Activated CD8-positive, alpha-beta memory T cell treated with anti-CD3 and anti-CD28 coated beads, Interleukin-2, amount 10 ng/mL, durations not matched to agents 7 days and 5 days (primary cell): ENCODE measurements around the gene DUSP16. TPM values are rescaled to one million over a fixed set of nuclear protein-coding genes. Genes with fewer than 3 reads are reported as not detected.
"Not testable (repeated sequence)": the region's sequence is repeated elsewhere in the genome, so short reads cannot be mapped to it uniquely, and the experiment has no call there.

Experiments used
- ATAC-seq: fragments of 150-1000 bp; cut with Tn5 transposase; one replicate; pipeline ENCODE4 v1.10.0; 2021; ENCODE audit warnings: moderate library complexity
- CTCF ChIA-PET: fragments of 350-600 bp; sonication (Branson Sonifier 250); formaldehyde crosslinking; loops from one replicate; lab custom pipeline; 2021; ENCODE audit warnings: antibody characterized with exemption; lab: Charles Lee
- DNase-seq: peaks from one replicate; pipeline ENCODE4 v3.0.0-alpha.2; 2020
- H3K27ac Mint-ChIP-seq: one replicate; pipeline ENCODE4 v1.8.0; 2021; ENCODE audit warnings: mild to moderate bottlenecking, mixed read lengths
- H3K27me3 Mint-ChIP-seq: one replicate; pipeline ENCODE4 v1.8.0; 2021; ENCODE audit warnings: mixed read lengths
- H3K36me3 Mint-ChIP-seq: one replicate; pipeline ENCODE4 v1.8.0; 2021; ENCODE audit warnings: mild to moderate bottlenecking, mixed read lengths
- H3K4me1 Mint-ChIP-seq: one replicate; pipeline ENCODE4 v1.8.0; 2021; ENCODE audit warnings: mixed read lengths
- H3K4me3 Mint-ChIP-seq: one replicate; pipeline ENCODE4 v1.8.0; 2021; ENCODE audit warnings: mild to moderate bottlenecking, moderate library complexity, mixed read lengths
- H3K9me3 Mint-ChIP-seq: one replicate; pipeline ENCODE4 v1.8.0; 2022; ENCODE audit warnings: low read depth, mixed read lengths
- total RNA-seq, 2 experiments: library from RNA; stranded (reverse); gene quantifications; one replicate each; pipeline ENCODE4 v1.2.3, GENCODE V29; 2021

The DUSP16 gene
- total RNA-seq, 2 experiments from 2014 or later, result 43.0 to 69.0 TPM

DNA sequence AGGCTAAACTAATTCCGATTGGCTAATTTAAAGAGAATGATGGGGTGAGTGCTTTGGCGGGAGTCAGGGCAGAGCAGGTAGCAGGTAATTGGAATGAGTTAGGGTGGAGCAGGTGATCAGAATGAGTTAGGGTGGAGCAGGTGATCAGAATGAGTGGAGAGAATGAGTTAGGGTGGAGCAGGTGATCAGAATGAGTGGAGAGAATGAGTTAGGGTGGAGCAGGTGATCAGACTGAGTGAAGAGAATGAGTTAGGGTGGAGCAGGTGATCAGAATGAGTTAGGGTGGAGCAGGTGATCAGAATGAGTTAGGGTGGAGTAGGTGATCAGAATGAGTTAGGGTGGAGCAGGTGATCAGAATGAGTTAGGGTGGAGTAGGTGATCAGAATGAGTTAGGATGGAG lies 33.3 kb upstream of the DUSP16 start:
- not testable (repeated sequence) for H3K36me3 Mint-ChIP-seq, H3K27ac Mint-ChIP-seq, H3K4me3 Mint-ChIP-seq, H3K9me3 Mint-ChIP-seq, DNase-seq, ATAC-seq, H3K4me1 Mint-ChIP-seq
- peaks cover 11% of the 10 kb centered on the region for H3K27me3 Mint-ChIP-seq
- CTCF ChIA-PET, result interaction anchor here (1.2 kb wide), 1 partner anchor 60 kb away, joined by 5 read pairs; no protein-coding TSS in a partner anchor

DNA sequence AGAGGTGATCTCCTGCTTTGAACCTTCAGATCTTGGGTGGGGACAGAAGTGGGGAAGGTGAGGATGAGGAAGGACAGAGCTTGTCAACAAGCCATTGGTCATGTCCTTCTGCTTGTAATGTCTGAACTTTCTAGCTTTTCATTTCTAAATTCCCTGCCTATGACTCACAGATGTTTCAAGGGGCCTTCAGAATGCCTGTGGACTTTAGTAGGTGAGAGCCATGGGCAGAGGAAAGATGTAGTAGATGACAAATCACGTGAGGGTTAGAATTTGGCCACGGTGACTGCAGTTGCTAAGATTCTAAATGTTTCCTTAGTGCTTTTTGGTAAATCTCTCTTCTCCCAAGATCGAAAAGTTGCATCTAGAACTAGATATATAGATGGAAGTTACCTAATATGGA lies 30.3 kb upstream of the DUSP16 start:
- H3K27me3 Mint-ChIP-seq, result peaks cover 2% of the 10 kb centered on the region
- peaks cover 17% of the 10 kb centered on the region for H3K9me3 Mint-ChIP-seq
- no peak overlapping the region for H3K4me3 Mint-ChIP-seq
- CTCF ChIA-PET, result interaction anchor here (1.4 kb wide), 1 partner anchor 9 kb away, joined by 3 read pairs; no protein-coding TSS in a partner anchor
- DNase-seq (no peak), ATAC-seq (no peak)
- no peak overlapping the region for H3K27ac Mint-ChIP-seq
- H3K4me1 Mint-ChIP-seq, result peaks cover 21% of the 10 kb centered on the region
- peaks cover 15% of the 10 kb centered on the region for H3K36me3 Mint-ChIP-seq

DNA sequence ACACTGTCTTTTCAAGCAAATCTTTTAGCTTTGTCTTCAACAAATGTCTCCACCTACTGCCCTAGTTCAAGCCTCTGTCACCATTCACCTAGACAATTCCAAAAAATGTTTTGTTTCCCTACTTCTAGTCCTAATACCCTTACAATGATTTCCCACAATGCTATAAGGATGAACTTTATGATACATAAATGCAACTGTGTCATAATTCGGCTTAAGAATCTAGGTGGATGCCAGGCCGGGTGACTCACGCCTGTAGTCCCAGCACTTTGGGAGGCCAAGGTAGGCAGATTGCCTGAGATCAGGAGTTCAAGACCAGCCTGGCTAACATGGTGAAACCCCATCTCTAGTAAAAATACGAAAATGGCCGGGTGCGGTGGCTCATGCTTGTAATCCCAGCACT lies 28.3 kb upstream of the DUSP16 start:
- no peak overlapping the region for H3K27ac Mint-ChIP-seq
- no peak for DNase-seq
- H3K27me3 Mint-ChIP-seq, result peaks cover 2% of the 10 kb centered on the region
- peaks cover 17% of the 10 kb centered on the region for H3K9me3 Mint-ChIP-seq
- H3K4me1 Mint-ChIP-seq, result peaks cover 21% of the 10 kb centered on the region
- H3K36me3 Mint-ChIP-seq, result peaks cover 16% of the 10 kb centered on the region
- no peak for ATAC-seq
- H3K4me3 Mint-ChIP-seq, result no peak overlapping the region
- CTCF ChIA-PET, result interaction anchor here (0.6 to 1.6 kb wide), 3 partner anchors 17 to 214 kb away, joined by 3 read pairs; no protein-coding TSS in a partner anchor

DNA sequence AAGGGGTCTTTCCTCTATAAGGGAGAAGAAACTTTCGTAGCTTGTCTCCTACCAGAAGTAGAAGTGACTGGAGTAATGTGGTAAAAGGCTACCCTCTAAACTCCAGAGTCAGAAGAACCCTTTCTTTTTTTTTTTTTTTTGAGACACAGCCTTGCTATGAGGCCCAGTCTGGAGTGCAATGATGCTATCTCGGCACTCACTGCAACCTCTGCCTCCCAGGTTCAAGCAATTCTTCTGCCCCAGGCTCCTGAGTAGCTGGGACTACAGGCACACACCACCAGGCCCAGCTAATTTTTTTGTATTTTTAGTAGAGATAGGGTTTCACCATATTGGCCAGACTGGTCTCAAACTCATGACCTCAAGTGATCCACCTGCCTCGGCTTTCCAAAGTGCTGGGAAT lies 25.8 kb upstream of the DUSP16 start:
- H3K4me3 Mint-ChIP-seq, CTCF ChIA-PET, H3K27ac Mint-ChIP-seq, DNase-seq, ATAC-seq, H3K27me3 Mint-ChIP-seq: not testable (repeated sequence)
- Mint-ChIP-seq H3K9me3 (peaks cover 17% of the 10 kb centered on the region), H3K4me1 (peaks cover 26% of the 10 kb centered on the region), H3K36me3 (peaks cover 16% of the 10 kb centered on the region)

DNA sequence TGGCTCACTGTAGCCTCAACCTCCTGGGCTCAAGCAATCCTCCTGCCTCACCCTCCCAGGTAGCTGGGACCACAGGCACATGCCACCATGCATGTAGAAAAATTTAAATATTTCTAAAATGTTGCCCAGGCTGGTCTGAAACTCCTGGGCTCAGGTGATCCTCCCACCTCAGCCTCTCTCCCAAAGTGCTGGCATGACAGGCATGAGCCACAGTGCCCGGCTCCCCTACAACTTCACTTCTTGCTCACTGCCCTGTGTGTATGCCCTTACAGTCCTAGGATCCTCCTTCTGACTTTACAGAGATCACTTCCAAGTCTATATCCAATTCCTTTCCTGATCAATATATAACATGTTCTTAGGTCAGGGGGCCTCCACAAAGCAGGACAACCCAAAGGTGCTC lies 25.2 kb upstream of the DUSP16 start:
- Mint-ChIP-seq H3K4me3 (no peak overlapping the region), H3K27me3 (peaks cover 2% of the 10 kb centered on the region), H3K9me3 (peaks cover 17% of the 10 kb centered on the region), H3K4me1 (peaks cover 32% of the 10 kb centered on the region), H3K36me3 (peaks cover 16% of the 10 kb centered on the region), H3K27ac (no peak overlapping the region)
- DNase-seq (no peak), ATAC-seq (no peak)
- CTCF ChIA-PET, result interaction anchor here (1.5 kb wide), 1 partner anchor 114 kb away, joined by 3 read pairs; no protein-coding TSS in a partner anchor

DNA sequence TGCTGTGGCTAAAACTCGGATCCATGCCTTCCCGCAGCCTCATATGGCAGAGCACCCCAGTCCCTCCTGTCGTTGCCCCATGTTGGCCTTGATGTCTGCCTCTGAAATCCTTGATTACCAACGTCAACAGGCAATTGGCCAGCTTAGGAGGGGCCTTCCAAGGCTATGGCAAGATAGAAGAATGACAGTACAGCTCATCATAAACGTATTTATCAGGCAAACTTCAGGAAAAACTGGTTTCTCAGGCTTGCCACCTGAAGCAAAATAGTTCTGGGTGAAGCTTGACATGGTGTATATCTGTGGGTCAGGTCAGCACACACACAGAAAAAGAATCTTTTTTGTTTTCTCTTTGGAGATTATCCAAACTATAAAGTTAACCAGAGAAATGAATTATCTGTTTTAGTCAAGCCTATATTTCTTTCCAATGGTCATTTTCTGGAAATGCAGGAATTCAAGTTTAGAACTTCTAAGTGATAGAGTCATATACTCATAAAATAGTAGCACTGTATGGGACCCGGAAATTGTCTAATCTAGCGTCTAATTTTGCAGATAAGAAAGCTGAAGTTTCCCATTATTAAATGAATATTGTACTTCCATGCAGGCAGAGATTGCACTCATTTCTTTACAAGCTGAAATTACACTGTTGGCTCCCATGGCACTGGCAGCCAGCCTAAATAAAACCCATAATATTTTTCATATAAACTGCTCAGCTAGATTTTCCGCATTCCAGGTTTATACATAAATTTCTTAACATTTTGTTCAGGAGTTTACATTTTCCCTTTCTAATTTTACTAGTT lies 24.4 kb upstream of the DUSP16 start:
- Mint-ChIP-seq H3K9me3 (peaks cover 14% of the 10 kb centered on the region), H3K27ac (no peak overlapping the region), H3K36me3 (peaks cover 15% of the 10 kb centered on the region), H3K4me1 (peaks cover 40% of the 10 kb centered on the region), H3K27me3 (peaks cover 1% of the 10 kb centered on the region), H3K4me3 (no peak overlapping the region)
- CTCF ChIA-PET, result interaction anchor here (1.2 to 1.5 kb wide), 2 partner anchors 58 to 113 kb away, joined by 3 read pairs; no protein-coding TSS in a partner anchor
- ATAC-seq (no peak), DNase-seq (no peak)

DNA sequence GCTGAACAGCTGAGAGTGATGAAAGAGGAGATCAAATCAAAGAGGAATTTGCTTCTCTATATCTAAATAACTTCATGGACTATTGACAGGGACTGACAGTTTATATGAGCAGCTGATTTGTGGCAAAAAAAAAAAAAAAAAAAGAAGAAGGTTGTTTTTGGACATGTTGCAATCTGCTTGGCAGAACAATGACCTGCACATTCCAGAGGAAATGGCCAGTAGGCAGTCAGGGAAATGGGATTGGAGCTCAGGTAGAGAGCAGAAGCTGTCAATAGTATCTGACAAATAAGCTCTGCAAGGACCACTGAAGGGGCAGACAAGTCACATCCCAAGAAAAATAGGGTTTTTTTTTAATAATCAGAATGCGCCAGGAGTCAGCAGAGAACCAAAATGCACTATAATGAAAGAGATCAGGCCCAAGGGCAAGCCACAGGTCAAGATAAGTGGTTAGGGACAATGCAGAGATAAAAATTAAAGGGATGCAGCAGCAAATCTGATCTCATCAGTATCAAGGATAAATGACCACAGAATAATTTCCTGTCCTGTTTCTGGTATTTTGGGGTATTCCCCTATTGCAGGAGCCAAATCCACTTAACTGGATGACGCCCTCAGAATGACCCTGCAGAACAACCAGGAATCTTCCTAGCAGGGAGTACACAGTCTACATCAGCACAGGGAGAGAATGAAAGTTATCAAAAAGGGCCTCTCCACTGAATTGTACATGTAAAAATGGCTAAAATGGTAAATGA lies 22.6 kb upstream of the DUSP16 start:
- no peak for ATAC-seq
- CTCF ChIA-PET, result interaction anchor here (0.7 to 1.2 kb wide), 2 partner anchors 56 to 243 kb away, joined by 3 to 4 read pairs; no protein-coding TSS in a partner anchor
- Mint-ChIP-seq H3K4me3 (no peak overlapping the region), H3K4me1 (peaks cover 39% of the 10 kb centered on the region), H3K27ac (no peak overlapping the region), H3K36me3 (peaks cover 11% of the 10 kb centered on the region), H3K9me3 (peaks cover 13% of the 10 kb centered on the region), H3K27me3 (no peaks in the 10 kb centered on the region)
- DNase-seq, result no peak

DNA sequence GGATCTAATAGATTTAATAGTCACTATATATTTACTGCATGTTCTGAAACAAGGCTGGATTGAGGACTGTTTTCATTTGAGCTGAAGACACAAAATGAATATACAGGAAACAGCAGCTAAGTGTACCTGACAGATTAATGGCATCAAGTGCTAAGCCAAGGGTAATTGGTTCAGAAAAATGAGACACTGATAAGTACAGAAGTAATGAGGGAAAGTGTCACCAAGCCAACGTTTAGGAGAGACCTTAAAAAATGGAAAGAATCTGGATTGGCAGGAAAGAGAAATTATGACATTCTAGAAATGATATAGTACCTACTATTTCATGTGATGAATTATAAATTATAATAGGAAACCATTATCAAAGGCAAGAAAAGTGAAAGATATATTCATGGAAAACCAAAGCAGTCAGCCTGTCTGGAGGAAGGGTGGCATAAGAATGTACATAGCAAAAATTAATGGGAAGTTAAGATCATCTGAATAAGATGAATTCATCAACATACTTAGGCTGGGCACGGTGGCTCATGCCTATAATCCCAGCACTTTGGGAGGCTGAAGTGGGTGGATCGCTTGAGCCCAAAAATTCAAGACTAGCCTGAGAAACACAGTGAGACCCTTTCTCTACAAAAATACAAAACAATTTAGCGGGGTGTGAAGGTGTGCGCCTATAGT lies 21.0 kb upstream of the DUSP16 start:
- peaks cover 3% of the 10 kb centered on the region for H3K36me3 Mint-ChIP-seq
- no peak for DNase-seq
- H3K27ac Mint-ChIP-seq, result peak overlapping the region; percentile 81
- peaks cover 27% of the 10 kb centered on the region for H3K4me1 Mint-ChIP-seq
- no peak for ATAC-seq
- H3K27me3 Mint-ChIP-seq, result no peaks in the 10 kb centered on the region
- H3K9me3 Mint-ChIP-seq, result peaks cover 2% of the 10 kb centered on the region
- H3K4me3 Mint-ChIP-seq, result no peak overlapping the region
- CTCF ChIA-PET, result interaction anchor here (1.0 kb wide), 1 partner anchor 153 kb away, joined by 3 read pairs; no protein-coding TSS in a partner anchor

DNA sequence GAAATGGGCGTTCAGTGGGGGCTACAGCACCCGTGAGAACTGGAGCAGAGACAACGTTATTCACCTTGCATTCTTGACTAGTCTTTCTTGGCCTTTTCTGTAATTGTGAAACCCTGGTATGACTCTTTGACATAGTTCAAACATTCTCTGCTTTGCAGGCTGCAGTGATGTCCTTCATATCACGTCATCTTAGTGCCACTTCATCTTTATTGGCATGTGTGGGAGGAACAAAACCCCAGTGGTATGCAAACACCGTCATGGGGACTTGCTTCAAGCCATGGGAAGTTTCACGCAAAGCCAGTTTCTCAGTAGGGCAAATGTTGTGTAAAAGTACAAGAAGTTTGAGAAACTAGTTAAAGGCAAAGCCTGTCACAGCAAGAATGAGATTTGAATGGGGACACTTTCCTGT lies 20.2 kb upstream of the DUSP16 start:
- DNase-seq, result peak; percentile 71
- peaks cover 27% of the 10 kb centered on the region for H3K4me1 Mint-ChIP-seq
- H3K36me3 Mint-ChIP-seq, result peaks cover 2% of the 10 kb centered on the region
- peak overlapping the region; percentile 81 for H3K27ac Mint-ChIP-seq
- no peak overlapping the region for H3K4me3 Mint-ChIP-seq
- H3K9me3 Mint-ChIP-seq, result peaks cover under 1% of the 10 kb centered on the region
- no peaks in the 10 kb centered on the region for H3K27me3 Mint-ChIP-seq
- peak; percentile 87 for ATAC-seq
- CTCF ChIA-PET, result interaction anchor here (1.0 to 1.1 kb wide), 2 partner anchors 24 to 154 kb away, joined by 3 read pairs; no protein-coding TSS in a partner anchor

DNA sequence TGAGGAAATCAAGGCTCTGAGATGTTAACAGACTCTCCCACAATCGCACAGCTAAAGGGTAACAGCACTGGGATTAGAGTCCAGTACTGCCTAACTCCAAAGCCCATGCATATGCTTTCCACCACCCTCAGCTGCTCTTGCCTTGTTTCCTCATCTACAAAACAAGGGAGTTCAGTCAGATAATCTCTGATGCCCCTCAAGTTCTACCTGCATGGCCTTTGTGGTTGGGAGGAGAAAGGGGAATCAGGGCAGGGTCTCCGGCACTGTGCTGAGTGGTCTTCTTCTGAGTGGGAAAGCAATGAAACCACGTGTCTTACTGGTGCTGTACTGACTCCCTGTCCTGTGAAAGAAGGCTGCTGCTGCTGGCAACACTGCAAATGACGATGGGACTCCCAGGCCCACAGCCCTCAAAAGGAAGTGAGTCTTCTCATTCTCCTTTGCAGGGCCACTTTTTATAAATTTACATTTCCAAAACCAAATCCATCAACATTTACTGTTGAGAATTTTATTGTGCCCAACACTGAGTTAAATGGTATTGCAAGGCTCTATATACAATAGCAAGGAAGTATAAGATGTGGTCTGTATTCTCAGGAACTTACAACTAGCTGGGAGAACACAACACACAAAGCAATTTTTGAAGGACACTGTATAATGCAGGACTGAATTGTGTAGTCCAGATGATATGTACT lies 19.7 kb upstream of the DUSP16 start:
- Mint-ChIP-seq H3K4me3 (no peak overlapping the region), H3K36me3 (peaks cover 1% of the 10 kb centered on the region), H3K4me1 (peaks cover 29% of the 10 kb centered on the region), H3K27ac (peak overlapping the region; percentile 81), H3K9me3 (no peaks in the 10 kb centered on the region), H3K27me3 (no peaks in the 10 kb centered on the region)
- ATAC-seq, result peak; percentile 54
- DNase-seq, result peak; percentile 45
- CTCF ChIA-PET, result interaction anchor here (0.6 to 1.1 kb wide), 3 partner anchors 24 to 683 kb away, joined by 3 read pairs; no protein-coding TSS in a partner anchor

DNA sequence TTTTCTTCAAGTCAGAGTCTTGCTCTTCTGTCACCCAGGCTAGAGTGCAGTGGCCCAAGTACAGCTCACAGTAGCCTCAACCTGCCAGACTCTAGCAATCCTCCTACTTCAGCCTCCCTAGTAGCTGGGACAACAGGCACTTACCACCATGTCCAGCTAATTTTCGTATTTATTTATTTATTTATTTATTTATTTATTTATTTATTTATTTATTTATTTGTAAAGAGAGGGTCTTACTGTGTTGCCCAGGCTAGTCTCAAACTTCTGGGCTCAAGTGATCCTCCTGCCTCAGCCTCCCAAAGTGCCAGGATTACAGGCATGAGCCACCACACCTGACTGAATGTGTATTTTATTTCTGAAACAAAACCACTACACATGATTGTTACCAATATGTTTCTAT lies 18.1 kb upstream of the DUSP16 start:
- ATAC-seq, H3K36me3 Mint-ChIP-seq, H3K27ac Mint-ChIP-seq, DNase-seq, H3K9me3 Mint-ChIP-seq, H3K4me3 Mint-ChIP-seq, H3K27me3 Mint-ChIP-seq, CTCF ChIA-PET: not testable (repeated sequence)
- H3K4me1 Mint-ChIP-seq, result peaks cover 29% of the 10 kb centered on the region

DNA sequence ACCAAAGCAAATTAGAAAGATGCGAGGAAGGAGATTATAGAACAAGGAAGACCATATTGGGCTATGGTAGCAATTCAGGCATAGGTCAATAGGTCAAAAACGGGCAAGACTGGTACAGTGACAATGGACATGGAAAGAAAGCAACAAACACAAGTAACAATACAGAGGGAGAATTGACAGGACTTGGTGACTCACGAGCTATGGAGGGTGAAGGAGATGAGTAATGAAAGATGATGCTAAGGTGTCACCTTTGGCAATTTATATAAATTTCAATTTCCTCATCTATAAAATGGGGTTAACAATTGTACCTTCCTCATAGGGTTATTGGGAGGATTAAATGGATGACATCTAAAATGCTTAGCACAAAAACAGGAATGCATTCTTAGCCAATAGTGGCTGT lies 15.1 kb upstream of the DUSP16 start:
- DNase-seq (no peak), ATAC-seq (no peak)
- no peaks in the 10 kb centered on the region for H3K9me3 Mint-ChIP-seq
- no peaks in the 10 kb centered on the region for H3K36me3 Mint-ChIP-seq
- H3K4me1 Mint-ChIP-seq, result peaks cover 18% of the 10 kb centered on the region
- no peak overlapping the region for H3K27ac Mint-ChIP-seq
- H3K4me3 Mint-ChIP-seq, result no peak overlapping the region
- H3K27me3 Mint-ChIP-seq, result no peaks in the 10 kb centered on the region
- CTCF ChIA-PET, result interaction anchor here (4.5 kb wide), 1 partner anchor 14 kb away, joined by 16 read pairs; the partner anchor contains the start of gene DUSP16
